Measurements from ENCODE around the gene EDC4. TPM values are rescaled to one million over a fixed set of nuclear protein-coding genes. Genes with fewer than 3 reads are reported as not detected.

The EDC4 gene
- total and polyA plus RNA-seq, 2 of the 13 experiments (the other 11 are each of a cell fraction or from before 2014, with no cell fraction given): 51.4 to 59.1 TPM

- TF ChIP-seq FOXK1 (CRISPR knock-in tag; IDR thresholded peaks at IDR 0.05; ENCODE audit: borderline replicate concordance, low read depth): no peak
- TF ChIP-seq SIX1 (CRISPR knock-in tag; IDR thresholded peaks at IDR 0.05; ENCODE audit: borderline replicate concordance): no peak
- TF ChIP-seq ZNF510 (CRISPR knock-in tag; IDR thresholded peaks at IDR 0.05; ENCODE audit: low read depth): no peak
- no peak for TF ChIP-seq SMAD3 (CRISPR knock-in tag; IDR thresholded peaks at IDR 0.05)
- TF ChIP-seq RARA (CRISPR knock-in tag; IDR thresholded peaks at IDR 0.05): no peak
- no peak for TF ChIP-seq ZNF619 (CRISPR knock-in tag; IDR thresholded peaks at IDR 0.05)
- no peak for TF ChIP-seq KLF11 (CRISPR knock-in tag; IDR thresholded peaks at IDR 0.05)
- no peak; the same call in 1 of the 2 replicates for TF ChIP-seq ZNF546 (CRISPR knock-in tag; conservative IDR thresholded peaks at IDR 0.05)
- no peak for TF ChIP-seq BRF2 (CRISPR knock-in tag; IDR thresholded peaks at IDR 0.05)
- TF ChIP-seq GATA4 (IDR thresholded peaks at IDR 0.05; ENCODE audit: borderline replicate concordance, low read depth): no peak
- no peak for TF ChIP-seq SRSF4 (IDR thresholded peaks at IDR 0.05; ENCODE audit: low read depth, low read length, poor library complexity, severe bottlenecking)
- TF ChIP-seq MEIS2 (CRISPR knock-in tag; IDR thresholded peaks at IDR 0.05): no peak
- TF ChIP-seq, protein P1, sequence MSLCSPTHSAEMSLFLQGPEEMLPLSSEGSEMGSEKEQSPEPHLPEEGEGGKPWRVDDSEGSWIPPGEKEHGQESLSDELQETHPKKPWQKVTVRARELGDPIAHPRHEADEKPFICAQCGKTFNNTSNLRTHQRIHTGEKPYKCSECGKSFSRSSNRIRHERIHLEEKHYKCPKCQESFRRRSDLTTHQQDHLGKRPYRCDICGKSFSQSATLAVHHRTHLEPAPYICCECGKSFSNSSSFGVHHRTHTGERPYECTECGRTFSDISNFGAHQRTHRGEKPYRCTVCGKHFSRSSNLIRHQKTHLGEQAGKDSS (CRISPR knock-in tag; IDR thresholded peaks at IDR 0.05; ENCODE audit: borderline replicate concordance, low read depth): no peak
- TF ChIP-seq, protein P2, sequence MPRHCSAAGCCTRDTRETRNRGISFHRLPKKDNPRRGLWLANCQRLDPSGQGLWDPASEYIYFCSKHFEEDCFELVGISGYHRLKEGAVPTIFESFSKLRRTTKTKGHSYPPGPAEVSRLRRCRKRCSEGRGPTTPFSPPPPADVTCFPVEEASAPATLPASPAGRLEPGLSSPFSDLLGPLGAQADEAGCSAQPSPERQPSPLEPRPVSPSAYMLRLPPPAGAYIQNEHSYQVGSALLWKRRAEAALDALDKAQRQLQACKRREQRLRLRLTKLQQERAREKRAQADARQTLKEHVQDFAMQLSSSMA (CRISPR knock-in tag; IDR thresholded peaks at IDR 0.05): no peak
- TF ChIP-seq ZNF367 (CRISPR knock-in tag; IDR thresholded peaks at IDR 0.05; ENCODE audit: borderline replicate concordance): no peak
- TF ChIP-seq EP300 (IDR thresholded peaks at IDR 0.05; ENCODE audit: low read depth in 2 of 2, low read length in 2 of 2): no peak
- TF ChIP-seq EP300 (CRISPR knock-in tag; IDR thresholded peaks at IDR 0.05; ENCODE audit: borderline replicate concordance): no peak
- no peak for TF ChIP-seq GMEB2 (CRISPR knock-in tag; IDR thresholded peaks at IDR 0.05; ENCODE audit: low read depth)
- TF ChIP-seq ZNF230 (CRISPR knock-in tag; IDR thresholded peaks at IDR 0.05): no peak
- TF ChIP-seq MIER2 (CRISPR knock-in tag; IDR thresholded peaks at IDR 0.05): no peak
- TF ChIP-seq ZNF879 (CRISPR knock-in tag; IDR thresholded peaks at IDR 0.05): no peak
- TF ChIP-seq TGIF2 (CRISPR knock-in tag; IDR thresholded peaks at IDR 0.05): no peak
- TF ChIP-seq SSRP1 (CRISPR knock-in tag; IDR thresholded peaks at IDR 0.05): no peak
- no peak for TF ChIP-seq HIVEP1 (CRISPR knock-in tag; IDR thresholded peaks at IDR 0.05)
- no peak for TF ChIP-seq TBX2 (CRISPR knock-in tag; IDR thresholded peaks at IDR 0.05; ENCODE audit: borderline replicate concordance)
- no peak for TF ChIP-seq MTF2 (CRISPR knock-in tag; IDR thresholded peaks at IDR 0.05; ENCODE audit: borderline replicate concordance)
- TF ChIP-seq PHF5A (CRISPR knock-in tag; IDR thresholded peaks at IDR 0.05; ENCODE audit: low read depth, unreplicated experiment): no peak
- no peak for TF ChIP-seq SRSF9 (IDR thresholded peaks at IDR 0.05; ENCODE audit: borderline replicate concordance, insufficient read depth, low read depth, low read length, poor library complexity, severe bottlenecking)
- no peak for TF ChIP-seq ZEB1 (IDR thresholded peaks at IDR 0.05; ENCODE audit: insufficient replicate concordance, low read depth)
Observed at GRCh38 chr16:67893743-67894399, 21.0 kb downstream of the EDC4 start (continued).
